ENCODE data around the gene YRDC. TPM values are rescaled to one million over a fixed set of nuclear protein-coding genes. Genes with fewer than 3 reads are reported as not detected.

The YRDC gene
- total and polyA plus RNA-seq, 9 of the 15 experiments (the other 6 are each of a cell fraction or from before 2014, with no cell fraction given): 11.1 to 58.5 (median 49.8) TPM

GRCh38 chr1:37845786-37846185, 37.8 kb upstream of the YRDC start:
- Histone ChIP-seq H3K27ac (ENCODE audit: extremely low read depth, low read depth, low read length) (no peak overlapping the region), H3K9ac (ENCODE audit: insufficient read depth in 1 of 2, low read depth in 2 of 2, low read length in 2 of 2) (no peak overlapping the region), H3K36me3 (ENCODE audit: control insufficient read depth, insufficient read depth, low read length) (peaks cover 39% of the 10 kb centered on the region), H3K9me1 (ENCODE audit: control insufficient read depth, insufficient read depth, low read length) (no peaks in the 10 kb centered on the region), H4K20me1 (replicated peaks; ENCODE audit: control insufficient read depth, insufficient read depth, low read length) (no peaks in the 10 kb centered on the region), H3K9me3 (replicated peaks; ENCODE audit: control insufficient read depth, insufficient read depth, low read depth, low read length) (no peaks in the 10 kb centered on the region), H3K4me1 (replicated peaks in 1 of 2; ENCODE audit: control insufficient read depth in 2 of 2, insufficient read depth in 2 of 2, low read length in 2 of 2) (peaks cover 0 to 20% of the 10 kb centered on the region in 2 experiments; a peak in 2 of 5 replicates), H2AFZ (ENCODE audit: low read depth, low read length) (no peak overlapping the region), H3K27me3 (ENCODE audit: control insufficient read depth in 2 of 2, insufficient read depth in 2 of 2, low read length in 2 of 2) (no peaks in the 10 kb centered on the region), H3K4me3 (no peak overlapping the region), H3K79me2 (ENCODE audit: control insufficient read depth, insufficient read depth, low read length) (peaks cover 42% of the 10 kb centered on the region), H3K4me2 (ENCODE audit: insufficient read depth, low read length) (no peak overlapping the region)
- FAIRE-seq: no peak
- whole genome bisulfite sequencing (ENCODE audit: insufficient coverage, low coverage, missing lambda C conversion rate): 65% methylated on average over 3 of the region's 3 CpGs
- ChIA-PET CTCF (ENCODE audit: low intra/inter-chr PET ratio) (interaction anchor here (0.6 kb wide), 1 partner anchor 97 kb away, joined by 6 read pairs; no protein-coding TSS in a partner anchor), POLR2A (interaction anchor here (0.8 to 2.8 kb wide), 3 partner anchors 10 to 14 kb away, joined by 3 to 8 read pairs (median 5); partner anchors contain the start of gene MTF1)
- intact Hi-C loops (cut with micrococcal nuclease): no loop called here
- TF ChIP-seq TAF9B (IDR thresholded peaks at IDR 0.05; ENCODE audit: partially characterized antibody) (no peak), CEBPB (tag; IDR thresholded peaks at IDR 0.05) (peak; percentile 36; the same call in 1 of the 2 replicates), CEBPG (CRISPR knock-in tag; IDR thresholded peaks at IDR 0.05) (no peak), CEBPG (tag; conservative IDR thresholded peaks at IDR 0.05 in 1 of 2, IDR thresholded peaks at IDR 0.05 in 1 of 2) (0 out of 4 replicates have a peak, but pooled peaks have one; percentile 21 to 25), RCOR1 (IDR thresholded peaks at IDR 0.05; ENCODE audit: borderline replicate concordance in 1 of 2, low read depth in 2 of 2, low read length in 2 of 2) (no peak), ZEB2 (IDR thresholded peaks at IDR 0.05) (no peak), SNAPC5 (CRISPR knock-in tag; IDR thresholded peaks at IDR 0.05) (no peak), ZKSCAN1 (IDR thresholded peaks at IDR 0.05; ENCODE audit: low read depth, low read length) (no peak), ZKSCAN8 (CRISPR knock-in tag; IDR thresholded peaks at IDR 0.05) (no peak), TBP (optimal IDR thresholded peaks at IDR 0.05; ENCODE audit: low read depth, low read length) (no peak)
- TF ChIP-seq, protein P1, sequence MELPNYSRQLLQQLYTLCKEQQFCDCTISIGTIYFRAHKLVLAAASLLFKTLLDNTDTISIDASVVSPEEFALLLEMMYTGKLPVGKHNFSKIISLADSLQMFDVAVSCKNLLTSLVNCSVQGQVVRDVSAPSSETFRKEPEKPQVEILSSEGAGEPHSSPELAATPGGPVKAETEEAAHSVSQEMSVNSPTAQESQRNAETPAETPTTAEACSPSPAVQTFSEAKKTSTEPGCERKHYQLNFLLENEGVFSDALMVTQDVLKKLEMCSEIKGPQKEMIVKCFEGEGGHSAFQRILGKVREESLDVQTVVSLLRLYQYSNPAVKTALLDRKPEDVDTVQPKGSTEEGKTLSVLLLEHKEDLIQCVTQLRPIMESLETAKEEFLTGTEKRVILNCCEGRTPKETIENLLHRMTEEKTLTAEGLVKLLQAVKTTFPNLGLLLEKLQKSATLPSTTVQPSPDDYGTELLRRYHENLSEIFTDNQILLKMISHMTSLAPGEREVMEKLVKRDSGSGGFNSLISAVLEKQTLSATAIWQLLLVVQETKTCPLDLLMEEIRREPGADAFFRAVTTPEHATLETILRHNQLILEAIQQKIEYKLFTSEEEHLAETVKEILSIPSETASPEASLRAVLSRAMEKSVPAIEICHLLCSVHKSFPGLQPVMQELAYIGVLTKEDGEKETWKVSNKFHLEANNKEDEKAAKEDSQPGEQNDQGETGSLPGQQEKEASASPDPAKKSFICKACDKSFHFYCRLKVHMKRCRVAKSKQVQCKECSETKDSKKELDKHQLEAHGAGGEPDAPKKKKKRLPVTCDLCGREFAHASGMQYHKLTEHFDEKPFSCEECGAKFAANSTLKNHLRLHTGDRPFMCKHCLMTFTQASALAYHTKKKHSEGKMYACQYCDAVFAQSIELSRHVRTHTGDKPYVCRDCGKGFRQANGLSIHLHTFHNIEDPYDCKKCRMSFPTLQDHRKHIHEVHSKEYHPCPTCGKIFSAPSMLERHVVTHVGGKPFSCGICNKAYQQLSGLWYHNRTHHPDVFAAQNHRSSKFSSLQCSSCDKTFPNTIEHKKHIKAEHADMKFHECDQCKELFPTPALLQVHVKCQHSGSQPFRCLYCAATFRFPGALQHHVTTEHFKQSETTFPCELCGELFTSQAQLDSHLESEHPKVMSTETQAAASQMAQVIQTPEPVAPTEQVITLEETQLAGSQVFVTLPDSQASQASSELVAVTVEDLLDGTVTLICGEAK (IDR thresholded peaks at IDR 0.05): no peak
- TF ChIP-seq, protein P1 (CRISPR knock-in tag; IDR thresholded peaks at IDR 0.05): no peak
- in situ Hi-C loops (cut with MboI): no loop called here
- no peak for ATAC-seq
- no TSS peak for BruUV-seq (replicated peaks)
- no peak for DNase-seq (ENCODE audit: extremely low read depth in 1 of 4, low spot score in 3 of 4)
